DMS 273 (cell line): ENCODE data around the gene GTF2H2C.
"Not testable (repeated sequence)": the region's sequence is repeated elsewhere in the genome, so short reads cannot be mapped to it uniquely, and the experiment has no call there.

ENCODE experiments used
- DNase-seq: peaks from one replicate; lab custom pipeline; 2025; ENCODE audit not compliant: unreplicated experiment; lab: John Stamatoyannopoulos, UW

GTF2H2C gene

DNA sequence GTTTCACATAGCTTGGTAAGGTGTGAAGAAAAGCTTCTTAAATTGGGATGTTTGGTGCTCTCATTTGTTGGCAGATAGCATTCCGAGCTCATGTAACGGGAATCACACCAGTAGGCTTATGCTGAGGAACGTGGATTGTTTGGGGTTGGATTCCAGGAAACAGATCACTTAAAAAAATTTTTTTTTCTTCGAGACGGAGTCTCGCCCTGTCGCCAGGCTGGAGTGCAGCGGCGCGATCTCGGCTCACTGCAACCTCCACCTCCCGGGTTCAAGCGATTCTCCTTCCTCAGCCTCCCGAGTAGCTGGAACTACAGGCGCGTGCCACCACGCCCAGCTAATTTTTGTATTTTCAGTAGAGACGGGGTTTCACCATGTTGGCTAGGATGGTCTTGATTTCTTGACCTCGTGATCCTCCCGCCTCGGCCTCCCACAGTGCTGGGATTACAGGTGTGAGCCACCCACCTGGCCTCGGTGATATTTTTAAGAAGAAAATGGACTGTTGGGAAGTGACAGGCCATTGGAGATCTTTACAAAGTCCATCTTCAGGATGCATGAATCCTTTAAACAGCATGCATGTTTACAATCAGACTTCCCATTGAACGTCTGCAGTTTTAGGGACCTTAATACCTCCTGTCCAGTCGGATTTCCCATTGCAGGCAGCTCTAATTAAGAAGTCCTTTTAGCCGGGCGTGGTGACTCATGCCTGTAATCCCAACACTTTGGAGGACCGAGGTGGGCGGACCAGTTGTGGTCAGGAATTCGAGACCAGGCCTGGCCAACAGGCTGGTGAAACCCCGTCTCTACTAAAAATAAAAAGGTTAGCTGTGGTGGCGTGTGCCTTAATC, 818 bp downstream of the GTF2H2C start:
- not testable (repeated sequence) for DNase-seq

- not testable (repeated sequence) for DNase-seq
These were observed 6.2 kb downstream of the GTF2H2C start for GRCh38 chr5:69566172-69566571.

DNA sequence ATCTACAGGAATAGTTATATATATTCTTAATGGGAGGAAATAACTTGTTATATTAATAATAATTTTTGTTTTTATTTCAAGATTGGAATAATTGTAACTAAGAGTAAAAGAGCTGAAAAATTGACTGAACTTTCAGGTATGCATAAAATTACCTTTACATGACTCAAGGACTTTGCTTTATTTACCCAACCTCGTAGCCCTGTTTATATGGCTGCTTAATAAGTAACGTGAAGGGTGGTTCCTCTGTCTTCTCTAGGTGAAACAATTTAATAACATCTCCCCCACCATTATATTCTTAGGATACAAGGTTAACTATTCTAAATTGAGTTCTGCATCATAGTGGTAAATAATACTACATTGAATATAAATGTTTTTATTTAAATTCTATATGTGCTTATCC, 8.1 kb downstream of the GTF2H2C start:
- DNase-seq, result not testable (repeated sequence)

- not testable (repeated sequence) for DNase-seq
These were observed 23.4 kb downstream of the GTF2H2C start for GRCh38 chr5:69583356-69583755.

DNA sequence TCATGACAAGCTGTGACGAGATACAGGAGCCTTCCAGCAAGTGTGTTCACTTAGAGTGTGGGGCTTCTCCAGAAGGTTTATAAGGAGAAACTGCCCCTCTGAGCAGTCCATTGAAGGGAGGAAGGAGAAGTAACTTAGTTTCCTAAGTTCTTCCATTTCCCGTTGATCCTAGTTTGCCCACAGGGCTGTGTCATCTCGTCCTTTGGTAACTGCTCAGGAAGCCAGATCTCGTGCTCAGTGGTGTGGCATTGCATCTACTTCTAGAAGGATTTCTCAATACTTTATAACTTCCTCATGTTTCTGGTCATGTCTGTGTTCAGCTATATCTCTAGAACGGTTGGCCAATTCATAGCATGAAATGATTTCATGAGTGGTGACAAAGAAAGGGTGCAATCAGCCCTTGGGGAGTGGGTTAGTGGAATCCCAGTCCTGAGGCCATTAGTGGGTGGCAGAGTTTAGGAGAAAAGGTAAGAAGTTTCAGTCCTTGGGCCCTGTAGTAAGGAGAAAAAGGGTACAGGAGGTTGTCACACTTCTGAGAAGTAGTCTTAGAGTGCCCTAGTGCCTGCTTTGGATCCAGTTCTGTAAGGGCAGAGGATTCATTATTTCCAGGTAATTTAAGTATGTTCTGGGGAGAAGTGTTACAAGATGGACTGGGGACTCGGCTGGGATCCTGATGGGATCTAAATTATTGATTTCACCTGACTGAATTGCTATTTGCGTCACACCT, 36.3 kb downstream of the GTF2H2C start:
- not testable (repeated sequence) for DNase-seq

DNA sequence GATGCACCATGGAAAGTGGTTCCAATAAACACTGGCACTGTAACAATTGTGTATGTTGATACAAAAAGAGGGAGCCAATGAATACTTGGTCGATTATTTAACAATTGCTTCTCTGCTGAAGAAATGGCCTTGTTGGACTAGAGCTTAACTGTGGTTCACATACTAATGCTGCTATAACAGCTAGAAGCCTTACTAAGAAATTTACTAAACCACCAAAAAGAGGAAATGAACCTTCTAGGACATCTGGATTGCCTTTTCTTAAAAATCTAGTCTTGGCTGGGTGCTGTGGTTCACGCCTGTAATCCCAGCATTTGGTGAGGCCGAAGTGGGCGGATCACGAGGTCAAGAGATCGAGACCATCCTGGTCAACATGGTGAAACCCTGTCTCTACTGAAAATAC, 42.0 kb downstream of the GTF2H2C start:
- DNase-seq, result not testable (repeated sequence)

DNA sequence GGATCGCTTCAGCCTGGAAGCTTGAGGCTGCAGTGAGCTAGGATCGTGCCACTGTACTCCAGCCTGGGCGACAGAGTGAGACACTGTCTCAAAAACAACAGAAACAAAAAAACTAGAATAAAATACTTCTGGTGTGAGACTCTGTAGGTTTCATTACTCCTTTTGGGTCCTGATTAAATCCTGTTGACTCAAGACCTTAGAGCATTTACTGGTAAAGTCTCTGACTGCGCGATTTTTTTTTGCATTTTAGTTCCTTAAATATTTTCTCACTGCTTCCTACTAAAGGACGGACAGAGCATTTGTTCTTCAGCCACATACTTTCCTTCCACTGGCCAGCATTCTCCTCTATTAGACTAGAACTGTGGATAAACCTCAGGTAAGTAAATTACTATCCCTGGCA, 46.8 kb downstream of the GTF2H2C start:
- DNase-seq, result not testable (repeated sequence)

- not testable (repeated sequence) for DNase-seq
These were observed 47.8 kb downstream of the GTF2H2C start for GRCh38 chr5:69607750-69608149.

GRCh38 chr5:69608861-69609496, 49.0 kb downstream of the GTF2H2C start:
- DNase-seq, result not testable (repeated sequence)

DNA sequence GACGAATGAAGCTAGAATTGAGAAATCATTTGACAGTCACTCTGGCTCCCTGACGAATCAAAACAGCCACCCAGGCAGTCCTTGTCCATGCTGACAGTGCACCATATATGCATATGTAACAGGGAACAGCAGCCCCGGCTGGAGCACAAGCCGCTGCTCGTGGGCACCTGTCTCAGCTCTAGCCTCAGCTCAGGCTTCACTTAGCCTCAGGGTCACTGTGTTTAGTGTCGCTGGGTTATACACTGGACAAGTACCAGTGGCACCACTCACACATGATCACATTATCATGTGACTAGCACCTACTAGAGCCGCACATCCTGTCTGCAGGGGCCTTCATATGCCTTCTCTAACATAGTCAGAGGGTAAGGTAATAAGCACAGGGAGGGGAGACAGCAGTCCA, 54.9 kb downstream of the GTF2H2C start:
- not testable (repeated sequence) for DNase-seq

DNA sequence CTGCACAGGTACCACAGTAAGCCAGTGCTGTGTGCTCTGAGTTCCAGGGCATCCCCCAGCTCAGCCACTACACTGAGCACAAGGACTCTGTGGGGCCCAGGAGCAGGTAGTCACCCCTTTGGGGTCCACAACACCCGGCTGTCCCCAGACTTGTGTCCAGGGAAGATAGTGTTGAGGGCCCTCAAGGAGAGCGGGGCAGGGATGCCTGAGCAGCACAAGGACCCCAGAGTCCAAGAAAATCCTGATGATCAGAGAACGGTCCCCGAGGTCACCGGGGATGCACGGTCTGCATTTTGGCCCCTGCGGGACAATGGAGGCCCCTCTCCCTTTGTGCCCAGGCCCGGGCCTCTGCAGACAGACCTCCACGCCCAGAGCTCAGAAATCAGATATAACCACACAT, 71.9 kb downstream of the GTF2H2C start:
- DNase-seq, result not testable (repeated sequence)
